HFFc6 (cell line): ENCODE results near the gene ARID3B. TPM values are rescaled to one million over a fixed set of nuclear protein-coding genes. Genes with fewer than 3 reads are reported as not detected.

Source experiments
- DNase-seq: peaks from one replicate; pipeline ENCODE4 v3.0.0-alpha.2; 2018
- H3K27ac Mint-ChIP-seq: 2 replicates; pipeline ENCODE4 v1.8.0; 2020; ENCODE audit warnings: mild to moderate bottlenecking, mixed read lengths
- H3K27me3 Mint-ChIP-seq: 2 replicates; pipeline ENCODE4 v1.8.0; 2021; ENCODE audit warnings: mild to moderate bottlenecking, moderate library complexity, mixed read lengths; ENCODE audit not compliant: insufficient read depth
- H3K36me3 Mint-ChIP-seq: 2 replicates; pipeline ENCODE4 v1.8.0; 2021; ENCODE audit warnings: low read depth, mixed read lengths
- H3K4me1 Mint-ChIP-seq: 2 replicates; pipeline ENCODE4 v1.8.0; 2020; ENCODE audit warnings: low read depth, mixed read lengths
- H3K4me3 Mint-ChIP-seq: 2 replicates; pipeline ENCODE4 v1.8.0; 2020; ENCODE audit warnings: mild to moderate bottlenecking, moderate library complexity, mixed read lengths
- H3K9me3 Mint-ChIP-seq: 2 replicates; pipeline ENCODE4 v1.8.0; 2020; ENCODE audit warnings: mild to moderate bottlenecking, mixed read lengths
- long read RNA-seq: library from polyadenylated mRNA; unstranded; transcript quantifications from one replicate; pipeline ENCODE4 v2.0.0, GENCODE V29; 2019
- total RNA-seq, 6 experiments: library from RNA; stranded (reverse); fragmentation: NEBNext Ultra II Directional; extraction: Animal tissue kit (Norgen Biotek cat#: 25700); gene quantifications; 2 replicates in 1 of 6; 3 replicates in 5 of 6; pipeline ENCODE4 v1.2.3, GENCODE V29; 2021
- TF ChIP-seq, protein P1 (sequence below): fragments of 200-600 bp; sonication (generic); IDR thresholded peaks from 2 replicates; pipeline ENCODE4 v1.5.0; 2021; ENCODE audit warnings: antibody characterized with exemption, mild to moderate bottlenecking

The ARID3B gene, protein sequence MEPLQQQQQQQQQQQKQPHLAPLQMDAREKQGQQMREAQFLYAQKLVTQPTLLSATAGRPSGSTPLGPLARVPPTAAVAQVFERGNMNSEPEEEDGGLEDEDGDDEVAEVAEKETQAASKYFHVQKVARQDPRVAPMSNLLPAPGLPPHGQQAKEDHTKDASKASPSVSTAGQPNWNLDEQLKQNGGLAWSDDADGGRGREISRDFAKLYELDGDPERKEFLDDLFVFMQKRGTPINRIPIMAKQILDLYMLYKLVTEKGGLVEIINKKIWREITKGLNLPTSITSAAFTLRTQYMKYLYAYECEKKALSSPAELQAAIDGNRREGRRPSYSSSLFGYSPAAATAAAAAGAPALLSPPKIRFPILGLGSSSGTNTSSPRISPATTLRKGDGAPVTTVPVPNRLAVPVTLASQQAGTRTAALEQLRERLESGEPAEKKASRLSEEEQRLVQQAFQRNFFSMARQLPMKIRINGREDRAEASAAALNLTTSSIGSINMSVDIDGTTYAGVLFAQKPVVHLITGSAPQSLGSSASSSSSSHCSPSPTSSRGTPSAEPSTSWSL
- total RNA-seq = 1 to 10 TPM; 1.2 to 2.1 (median 1.6) TPM
- long read RNA-seq, full-length matches to known transcripts = 1 of 1 reads
- long read RNA-seq, partial matches to known transcripts = 0 of 1 reads
- long read RNA-seq, other reads (novel, unspliced or antisense) = 0 of 1 reads

DNA sequence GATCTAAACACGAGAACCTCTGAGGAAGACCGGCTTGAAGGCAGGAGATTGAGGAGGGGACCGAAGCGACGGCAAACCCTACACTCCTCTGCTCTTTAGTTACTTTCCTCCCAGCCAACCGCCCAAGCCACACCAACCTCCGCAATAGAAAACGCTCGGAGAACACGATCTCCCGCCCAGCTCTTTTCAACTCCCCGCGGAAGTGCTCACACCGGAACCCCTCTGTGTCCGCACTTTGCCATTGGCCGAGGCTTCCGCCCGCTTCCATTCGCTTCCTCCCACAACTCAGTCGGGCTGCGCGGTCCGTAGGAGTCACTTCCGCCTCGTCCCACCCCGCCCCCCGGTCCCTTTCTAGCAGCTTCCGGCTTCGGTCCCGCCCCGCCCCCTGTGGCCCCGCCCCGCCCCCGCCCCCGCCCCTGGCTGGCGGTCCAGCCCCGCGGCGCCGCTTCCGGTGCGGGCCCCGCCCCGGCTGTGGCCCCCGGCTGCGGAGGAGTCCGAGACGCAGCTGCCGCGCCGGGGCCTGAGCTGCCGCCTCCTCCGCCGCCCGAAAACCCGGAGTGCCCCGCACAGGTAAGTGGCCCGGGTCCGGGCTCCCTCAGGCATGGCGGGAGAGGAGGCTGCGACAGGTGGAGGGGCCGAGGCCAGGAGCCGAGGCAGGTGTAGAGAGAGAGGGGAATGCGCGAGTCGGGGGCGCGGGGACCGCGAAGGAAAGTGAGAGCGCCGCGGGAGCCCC lies at the start of gene ARID3B:
Gene ARID3B, plus strand, starts transcription at position 460 of the 733 bp plus-strand sequence. CDS start 2,717 bp downstream, outside the sequence.
- DNase-seq = peak; percentile 97
- Mint-ChIP-seq H3K4me3 (peak within 1 kb of the TSS; percentile 94), H3K36me3 (no peaks in the 10 kb centered on the region; the same call in 1 of the 2 replicates), H3K4me1 (peaks cover 48% of the 10 kb centered on the region), H3K27me3 (peaks cover 3% of the 10 kb centered on the region; the same call in 1 of the 2 replicates), H3K27ac (peak within 1 kb of the TSS; percentile 83), H3K9me3 (no peaks in the 10 kb centered on the region)
- TF ChIP-seq, protein P1, sequence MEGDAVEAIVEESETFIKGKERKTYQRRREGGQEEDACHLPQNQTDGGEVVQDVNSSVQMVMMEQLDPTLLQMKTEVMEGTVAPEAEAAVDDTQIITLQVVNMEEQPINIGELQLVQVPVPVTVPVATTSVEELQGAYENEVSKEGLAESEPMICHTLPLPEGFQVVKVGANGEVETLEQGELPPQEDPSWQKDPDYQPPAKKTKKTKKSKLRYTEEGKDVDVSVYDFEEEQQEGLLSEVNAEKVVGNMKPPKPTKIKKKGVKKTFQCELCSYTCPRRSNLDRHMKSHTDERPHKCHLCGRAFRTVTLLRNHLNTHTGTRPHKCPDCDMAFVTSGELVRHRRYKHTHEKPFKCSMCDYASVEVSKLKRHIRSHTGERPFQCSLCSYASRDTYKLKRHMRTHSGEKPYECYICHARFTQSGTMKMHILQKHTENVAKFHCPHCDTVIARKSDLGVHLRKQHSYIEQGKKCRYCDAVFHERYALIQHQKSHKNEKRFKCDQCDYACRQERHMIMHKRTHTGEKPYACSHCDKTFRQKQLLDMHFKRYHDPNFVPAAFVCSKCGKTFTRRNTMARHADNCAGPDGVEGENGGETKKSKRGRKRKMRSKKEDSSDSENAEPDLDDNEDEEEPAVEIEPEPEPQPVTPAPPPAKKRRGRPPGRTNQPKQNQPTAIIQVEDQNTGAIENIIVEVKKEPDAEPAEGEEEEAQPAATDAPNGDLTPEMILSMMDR = no peak

DNA sequence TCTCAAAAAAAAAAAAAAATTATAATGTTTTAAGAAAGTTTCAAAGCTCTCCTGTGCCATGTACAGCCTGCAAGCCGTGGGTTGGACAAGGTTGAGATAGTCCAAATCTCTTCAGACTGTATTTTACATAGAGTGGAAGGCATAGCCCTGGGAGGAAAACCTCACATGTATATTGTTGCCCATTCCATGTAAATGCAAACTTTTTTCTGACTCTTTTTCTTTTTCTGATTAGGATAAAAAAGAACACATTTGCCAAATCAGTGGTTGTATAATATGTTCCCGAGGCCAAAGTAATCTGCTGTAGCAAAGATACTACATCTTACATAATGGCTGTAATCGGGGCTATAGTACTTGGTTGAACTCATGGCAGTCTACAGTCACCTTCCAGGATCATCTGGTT lies 44.4 kb upstream of the ARID3B start:
- H3K4me3 Mint-ChIP-seq = no peak overlapping the region
- no peaks in the 10 kb centered on the region for H3K36me3 Mint-ChIP-seq
- H3K4me1 Mint-ChIP-seq = peaks cover 15% of the 10 kb centered on the region

DNA sequence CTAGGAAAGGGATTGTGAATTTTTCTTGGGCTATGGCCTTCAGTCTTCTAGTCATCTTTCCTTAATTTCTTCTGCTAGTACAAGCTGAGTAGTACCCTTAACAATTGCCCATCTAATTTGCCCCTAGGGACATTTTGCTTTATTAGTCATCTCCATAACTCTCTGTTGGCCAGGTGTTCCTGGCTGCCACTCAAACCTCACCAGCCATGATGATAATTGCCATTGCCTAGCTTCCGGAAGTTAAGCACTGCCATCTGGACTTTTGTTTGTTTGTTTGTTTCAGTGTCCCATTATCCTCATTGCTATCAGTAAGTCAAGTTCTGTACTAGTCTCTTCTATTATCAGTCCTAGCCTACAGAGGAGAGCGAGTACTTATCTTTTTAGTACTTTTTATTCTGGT lies 43.4 kb upstream of the ARID3B start:
- no peak overlapping the region for H3K4me3 Mint-ChIP-seq
- peaks cover 15% of the 10 kb centered on the region for H3K4me1 Mint-ChIP-seq
- H3K27ac Mint-ChIP-seq = peak overlapping the region; percentile 8; the same call in 1 of the 2 replicates
- no peak for DNase-seq
- no peaks in the 10 kb centered on the region for H3K9me3 Mint-ChIP-seq
- TF ChIP-seq, protein P1 = no peak
- no peaks in the 10 kb centered on the region for H3K27me3 Mint-ChIP-seq
- H3K36me3 Mint-ChIP-seq = no peaks in the 10 kb centered on the region

More for the DNA sequence above, 44.4 kb upstream of the ARID3B start:
- TF ChIP-seq, protein P1 = no peak
- Mint-ChIP-seq H3K9me3 (no peaks in the 10 kb centered on the region), H3K27ac (no peak overlapping the region), H3K27me3 (no peaks in the 10 kb centered on the region)
- DNase-seq = no peak

DNA sequence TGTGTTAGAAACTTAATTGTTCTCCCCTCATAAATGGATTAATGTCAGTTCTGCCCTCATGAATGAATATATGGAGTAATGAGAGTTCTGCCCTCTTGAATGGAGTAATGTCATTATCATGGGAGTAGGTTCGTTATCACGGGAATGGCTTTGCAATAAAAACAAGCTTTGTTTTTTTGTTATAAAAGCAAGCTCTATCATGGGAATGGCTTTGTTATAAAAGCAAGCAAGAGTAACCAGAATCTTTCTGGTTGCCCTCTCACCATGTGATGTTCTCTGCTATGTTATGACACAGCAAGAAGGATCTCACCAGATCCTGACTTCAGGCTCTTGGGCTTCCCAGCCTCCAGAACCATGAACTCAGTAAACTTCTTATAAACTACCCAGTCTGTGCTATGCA lies 41.7 kb upstream of the ARID3B start:
- Mint-ChIP-seq H3K36me3 (0 out of 2 replicates have a peak, but pooled peaks cover 4% of the 10 kb centered on the region), H3K27ac (no peak overlapping the region), H3K4me1 (peaks cover 19% of the 10 kb centered on the region), H3K4me3 (no peak overlapping the region), H3K9me3 (no peaks in the 10 kb centered on the region), H3K27me3 (peaks cover 2% of the 10 kb centered on the region; the same call in 1 of the 2 replicates)
- TF ChIP-seq, protein P1 = no peak
- DNase-seq = no peak

DNA sequence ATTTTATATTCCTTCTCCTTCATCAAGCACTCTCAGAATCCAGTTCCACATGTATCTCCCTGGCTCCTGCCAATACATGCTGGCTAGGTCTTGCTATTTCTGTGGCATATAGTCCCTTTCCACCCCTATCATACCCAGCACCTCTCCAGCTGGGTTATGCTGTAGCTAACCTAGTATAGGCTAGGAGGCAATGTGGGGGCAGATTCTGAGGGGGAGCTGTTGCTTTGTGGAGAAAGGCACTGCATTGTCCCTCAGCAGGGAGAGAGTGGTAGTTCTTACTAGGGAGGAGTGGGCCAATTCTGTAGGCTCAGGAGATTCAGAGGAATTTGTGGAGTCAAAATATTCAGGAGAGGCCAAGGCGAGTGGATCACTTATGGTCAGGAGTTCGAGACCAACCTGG lies 40.6 kb upstream of the ARID3B start:
- H3K27ac Mint-ChIP-seq = no peak overlapping the region
- H3K27me3 Mint-ChIP-seq = peaks cover 2% of the 10 kb centered on the region; the same call in 1 of the 2 replicates
- no peaks in the 10 kb centered on the region for H3K9me3 Mint-ChIP-seq
- H3K36me3 Mint-ChIP-seq = 0 out of 2 replicates have a peak, but pooled peaks cover 4% of the 10 kb centered on the region
- DNase-seq = no peak
- TF ChIP-seq, protein P1 = no peak
- peaks cover 26% of the 10 kb centered on the region for H3K4me1 Mint-ChIP-seq
- no peak overlapping the region for H3K4me3 Mint-ChIP-seq
